AG09309 (cell line): Measurements from ENCODE around the gene MEF2C.

Source experiments
- DNase-seq: peaks from one replicate; pipeline ENCODE4 v3.0.0-alpha.2; 2010; ENCODE audit warnings: low read depth
- H3K4me3 ChIP-seq: 2 replicates; pipeline ENCODE4 v1.5.1; 2011; ENCODE audit warnings: mild to moderate bottlenecking, low read depth, low read length, moderate library complexity; ENCODE audit not compliant: control insufficient read depth
- TF ChIP-seq, protein P1 (sequence below): IDR thresholded peaks from 2 replicates; pipeline ENCODE4 v1.5.1; 2011; ENCODE audit warnings: mild to moderate bottlenecking, low read depth, low read length, inconsistent platforms; ENCODE audit not compliant: insufficient read depth, control insufficient read depth; ENCODE audit errors: missing control alignments

The MEF2C gene

DNA sequence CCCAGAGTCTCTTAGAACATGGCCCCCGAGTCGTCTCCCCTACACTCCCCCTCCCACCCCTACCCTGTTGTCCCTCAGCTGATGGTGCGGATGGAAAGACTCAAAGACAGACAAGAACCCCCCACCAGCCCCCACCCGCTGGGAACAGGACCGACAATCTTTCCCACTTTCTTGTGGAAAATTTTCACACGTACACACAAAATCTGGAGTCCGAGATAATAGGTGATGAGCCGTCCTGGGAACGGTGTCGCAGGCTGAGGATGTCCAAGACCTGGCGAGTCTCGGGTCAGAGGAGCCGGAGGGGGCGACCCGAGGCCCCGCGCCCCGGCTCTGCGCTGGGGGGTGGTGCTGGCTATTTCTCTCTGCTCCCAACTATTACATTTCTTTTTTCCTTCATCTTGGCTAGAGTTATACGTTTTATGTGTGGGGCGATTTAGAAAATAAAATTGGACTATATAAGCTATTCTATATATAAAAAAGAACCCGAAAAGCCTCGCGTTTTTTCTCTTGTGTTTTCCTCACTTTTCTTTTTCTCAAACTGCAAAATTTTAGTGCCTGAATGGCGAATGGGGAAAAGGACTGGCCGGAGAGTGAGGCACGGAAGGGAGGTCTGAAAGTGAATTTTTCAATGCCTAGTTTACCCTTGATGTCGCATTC is 188.8 kb downstream of the MEF2C start:
- no peak for DNase-seq
- H3K4me3 ChIP-seq = no peak overlapping the region
- TF ChIP-seq, protein P1, sequence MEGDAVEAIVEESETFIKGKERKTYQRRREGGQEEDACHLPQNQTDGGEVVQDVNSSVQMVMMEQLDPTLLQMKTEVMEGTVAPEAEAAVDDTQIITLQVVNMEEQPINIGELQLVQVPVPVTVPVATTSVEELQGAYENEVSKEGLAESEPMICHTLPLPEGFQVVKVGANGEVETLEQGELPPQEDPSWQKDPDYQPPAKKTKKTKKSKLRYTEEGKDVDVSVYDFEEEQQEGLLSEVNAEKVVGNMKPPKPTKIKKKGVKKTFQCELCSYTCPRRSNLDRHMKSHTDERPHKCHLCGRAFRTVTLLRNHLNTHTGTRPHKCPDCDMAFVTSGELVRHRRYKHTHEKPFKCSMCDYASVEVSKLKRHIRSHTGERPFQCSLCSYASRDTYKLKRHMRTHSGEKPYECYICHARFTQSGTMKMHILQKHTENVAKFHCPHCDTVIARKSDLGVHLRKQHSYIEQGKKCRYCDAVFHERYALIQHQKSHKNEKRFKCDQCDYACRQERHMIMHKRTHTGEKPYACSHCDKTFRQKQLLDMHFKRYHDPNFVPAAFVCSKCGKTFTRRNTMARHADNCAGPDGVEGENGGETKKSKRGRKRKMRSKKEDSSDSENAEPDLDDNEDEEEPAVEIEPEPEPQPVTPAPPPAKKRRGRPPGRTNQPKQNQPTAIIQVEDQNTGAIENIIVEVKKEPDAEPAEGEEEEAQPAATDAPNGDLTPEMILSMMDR = no peak

DNA sequence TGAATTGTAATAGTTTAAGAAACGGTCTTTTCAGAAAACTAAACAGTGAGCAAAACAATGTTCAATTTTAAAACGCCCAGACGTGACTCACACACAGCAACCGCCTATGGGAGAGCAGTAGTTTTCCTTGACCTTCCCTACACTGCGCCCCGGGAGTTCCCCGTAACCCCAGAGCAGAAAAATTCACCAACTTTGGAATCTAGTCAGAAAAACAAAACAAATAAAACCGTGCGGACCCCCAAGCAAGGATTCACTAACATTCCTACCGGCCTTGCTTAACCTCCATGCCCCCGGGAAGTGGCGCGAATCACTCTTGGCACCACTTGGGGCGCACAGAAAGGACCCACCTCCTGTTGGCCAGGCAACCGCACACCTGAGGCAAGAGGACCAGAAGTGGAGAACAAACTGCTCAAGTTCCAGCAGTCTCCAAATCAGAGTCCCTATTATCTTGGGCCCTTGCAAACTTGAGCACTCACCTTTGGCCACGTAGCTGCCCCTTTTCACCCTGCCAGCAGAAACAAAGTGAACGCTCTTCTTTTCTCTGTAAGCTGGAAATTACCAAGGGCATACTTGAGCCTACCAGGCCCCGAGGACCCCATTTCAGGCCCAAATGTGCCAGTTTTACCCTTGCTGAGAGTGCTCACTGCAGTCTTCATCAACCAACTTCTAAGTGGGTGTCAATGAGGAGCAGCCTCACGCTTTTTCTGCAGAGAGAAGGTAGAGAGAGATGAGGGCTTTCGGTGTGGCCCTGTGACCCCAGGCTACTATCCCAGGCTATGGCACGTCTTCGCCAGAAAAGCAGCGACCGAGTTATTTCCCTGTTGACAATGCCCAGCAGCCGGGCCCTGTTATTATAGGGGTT is 189.7 kb downstream of the MEF2C start:
- H3K4me3 ChIP-seq = no peak overlapping the region
- DNase-seq = no peak
- TF ChIP-seq, protein P1 = no peak

DNA sequence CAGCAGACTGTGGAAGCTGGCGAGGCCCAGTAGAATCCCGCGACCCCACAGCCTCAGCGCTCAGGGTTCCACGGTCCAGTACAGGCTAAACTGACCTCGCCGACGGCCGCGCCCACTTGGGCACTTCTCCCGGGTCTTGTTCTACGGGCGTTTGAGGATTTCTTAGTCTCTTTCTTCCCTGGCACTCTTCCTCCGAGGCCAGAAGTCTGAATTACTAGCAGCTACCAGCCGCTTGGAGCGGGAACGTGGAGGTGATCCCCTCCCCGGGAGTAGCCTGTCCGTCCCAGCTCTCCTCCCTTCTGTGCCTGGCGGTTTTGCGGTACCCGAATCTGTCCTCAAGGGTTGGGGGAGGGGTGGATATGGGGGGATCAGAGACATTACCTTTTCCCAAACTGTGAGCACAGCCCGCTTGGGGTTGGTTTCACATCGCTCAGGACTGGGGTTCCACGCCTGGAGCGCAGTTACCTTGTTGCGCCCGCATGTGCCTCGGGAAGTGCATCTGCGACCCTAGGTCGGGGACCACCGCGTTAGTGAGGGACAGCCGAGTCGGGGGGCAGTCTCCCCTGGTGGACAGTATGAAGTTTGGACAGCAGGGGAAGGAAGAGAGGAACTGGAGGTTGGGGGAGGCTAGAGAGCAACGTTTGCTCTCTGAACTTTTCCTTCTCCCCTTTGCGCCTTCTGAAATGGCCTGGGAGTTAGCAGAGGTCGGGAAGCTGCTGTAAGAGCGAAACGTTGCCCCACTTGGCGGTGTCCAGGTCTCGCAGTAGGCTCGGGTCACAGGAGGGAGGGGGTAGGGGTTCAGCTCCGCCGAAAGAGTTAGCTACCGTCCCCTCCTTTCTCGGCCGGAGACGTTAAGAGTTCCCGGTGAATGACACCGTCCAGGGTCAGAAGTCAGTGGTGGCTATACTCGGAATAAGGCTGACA is 190.8 kb downstream of the MEF2C start:
- TF ChIP-seq, protein P1 = no peak
- no peak for DNase-seq
- peak overlapping the region; percentile 30 for H3K4me3 ChIP-seq

DNA sequence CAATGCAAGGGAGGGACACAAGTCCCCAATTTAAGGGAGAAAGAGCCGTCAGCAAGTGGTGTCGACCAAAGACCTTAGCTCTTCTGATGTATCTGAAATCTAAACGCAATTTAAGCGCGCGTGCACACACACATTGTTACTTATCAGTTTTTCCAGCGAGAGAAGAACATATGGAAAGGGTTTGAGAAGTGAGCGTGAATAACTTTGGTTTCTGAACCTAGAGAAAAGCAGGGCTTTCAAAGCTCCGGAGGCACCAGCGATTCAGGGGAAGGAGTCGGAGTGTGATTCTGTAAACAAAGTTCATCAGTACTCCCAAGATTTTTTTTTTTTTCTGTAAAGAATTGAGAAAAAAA is 191.8 kb downstream of the MEF2C start:
- no peak for DNase-seq
- TF ChIP-seq, protein P1 = no peak
- H3K4me3 ChIP-seq = peak overlapping the region; percentile 30

DNA sequence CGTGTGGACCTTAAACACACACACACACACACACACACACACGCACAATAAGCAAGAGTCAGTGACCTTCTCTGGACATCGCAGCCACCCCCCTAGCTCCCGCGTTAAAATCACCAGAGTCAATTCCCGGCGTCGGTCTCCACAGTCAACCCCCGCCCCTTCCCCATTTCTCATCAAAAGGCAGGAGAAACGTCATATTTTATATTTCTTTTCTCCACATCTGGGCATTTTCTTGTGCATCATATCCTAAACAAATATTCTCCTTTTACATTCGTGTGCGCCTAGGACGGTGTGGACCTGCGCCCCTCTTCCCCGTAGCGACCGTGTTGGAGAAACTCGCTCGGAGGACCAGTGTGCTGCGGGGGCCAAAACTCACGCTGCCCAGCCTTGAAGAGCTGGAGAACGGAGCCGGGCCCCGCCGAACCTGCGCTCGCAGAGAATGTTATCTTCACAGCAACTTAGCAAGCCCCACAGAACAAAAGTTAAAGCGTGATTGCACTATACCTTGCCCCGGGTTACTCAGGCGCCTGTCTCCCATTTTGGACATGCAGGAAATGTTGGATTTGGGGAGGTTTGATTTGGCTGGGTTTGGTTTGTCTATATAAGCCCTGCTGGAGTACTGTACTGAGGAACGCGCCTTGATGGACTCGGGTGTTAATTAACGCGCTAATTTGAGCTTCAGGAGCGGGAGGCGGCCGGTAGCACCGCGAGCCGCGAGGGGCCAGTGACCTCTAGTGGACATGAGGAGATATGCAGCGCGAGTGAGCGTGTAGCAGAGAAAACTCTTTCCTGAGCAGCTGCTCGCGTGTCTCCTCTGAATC is 192.4 kb downstream of the MEF2C start:
- TF ChIP-seq, protein P1 = peak; percentile 98
- peak overlapping the region; percentile 30 for H3K4me3 ChIP-seq
- DNase-seq = peak; percentile 7
